Left colon (tissue), 2 donors: ENCODE data around the gene ERF. TPM values are rescaled to one million over a fixed set of nuclear protein-coding genes. Genes with fewer than 3 reads are reported as not detected.
"Not testable (repeated sequence)": the region's sequence is repeated elsewhere in the genome, so short reads cannot be mapped to it uniquely, and the experiment has no call there.

ENCODE experiments used
- ATAC-seq: fragments of 200-7000 bp; cut with Tn5 transposase; one replicate; pipeline ENCODE4 v1.9.1; 2020; ENCODE audit warnings: mild to moderate bottlenecking, moderate library complexity
- DNase-seq, 2 donors: peaks; one replicate each; pipeline ENCODE4 v3.0.0-alpha.2; 2020
- intact Hi-C, 2 donors: fragments of 100-400 bp; cut with DNase I in 1 of 2; cut with micrococcal nuclease in 1 of 2; formaldehyde crosslinking; loops; one replicate each; pipeline versions ENCODE4 v1.11.2 to v1.14.0; 2022; cut with DNase I, micrococcal nuclease
- total RNA-seq, 2 donors: library from RNA; stranded (reverse); fragmentation: NEBNext Ultra II Directional; extraction: Animal tissue kit (Norgen Biotek cat#: 25700); gene quantifications; one replicate each; pipeline ENCODE4 v1.2.1, GENCODE V29; 2021
- donor health status: DM: no; HTN: no; CAD: no.
- donor health status: DM: yes; HTN: yes; CAD: no.

The ERF gene
- total RNA-seq, 2 donors from 2014 or later, result 40.8 to 50.1 TPM

DNA sequence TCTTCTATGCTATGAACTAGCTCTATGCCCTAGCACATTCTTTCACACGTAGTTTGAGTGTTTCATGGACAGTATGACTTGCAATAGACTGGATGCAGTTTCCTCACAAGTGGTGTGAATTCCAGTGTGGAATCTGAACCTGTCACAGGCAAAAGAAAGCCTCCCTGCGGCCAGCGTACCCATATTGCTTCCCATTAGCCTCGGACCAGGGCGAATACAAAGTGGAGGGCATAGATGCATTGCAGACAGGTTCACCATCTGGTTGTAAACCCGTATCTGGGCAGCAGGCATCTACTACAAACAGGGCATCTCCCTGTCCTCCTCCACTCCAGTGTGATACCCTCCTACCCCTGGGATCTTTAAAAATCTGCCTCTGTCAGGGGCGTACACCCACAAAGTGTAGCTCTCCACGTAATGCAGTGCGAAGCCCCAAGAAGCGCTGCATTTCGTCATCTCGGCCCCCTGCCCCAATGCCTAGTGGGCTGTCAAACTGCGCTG lies 12.8 kb upstream of the ERF start:
- ATAC-seq (no peak), DNase-seq (no peak)
- intact Hi-C loops, result no loop called here

DNA sequence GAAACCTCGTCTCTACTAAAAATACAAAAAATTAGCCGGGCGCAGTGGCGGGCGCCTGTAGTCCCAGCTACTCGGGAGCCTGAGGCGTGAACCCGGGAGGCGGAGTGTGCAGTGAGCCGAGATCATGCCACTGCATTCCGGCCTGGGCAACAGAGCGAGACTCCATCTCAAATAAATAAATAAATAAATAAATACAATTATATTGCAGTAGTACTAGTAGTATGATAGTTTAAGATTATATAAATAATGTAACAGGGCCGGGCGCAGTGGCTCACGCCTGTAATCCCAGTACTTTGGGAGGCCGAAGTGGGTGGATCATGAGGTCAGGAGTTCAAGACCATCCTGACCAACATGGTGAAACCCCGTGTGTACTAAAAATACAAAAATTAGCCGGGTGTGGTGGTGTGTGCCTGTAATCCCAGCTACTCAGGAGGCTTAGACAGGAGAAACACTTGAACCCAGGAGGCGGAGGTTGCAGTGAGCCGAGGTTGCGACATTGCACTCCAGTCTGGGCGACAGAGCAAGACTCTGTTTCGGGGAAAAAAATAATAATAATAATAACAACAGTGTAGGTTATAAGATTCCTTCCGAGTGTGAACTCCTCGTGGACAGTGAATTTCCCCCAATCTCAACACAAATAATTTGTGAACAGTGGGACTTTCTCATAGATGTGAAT lies 12.1 kb upstream of the ERF start:
- peak in 1 of 2 donors; percentile 11 for DNase-seq
- ATAC-seq, intact Hi-C loops: not testable (repeated sequence)

DNA sequence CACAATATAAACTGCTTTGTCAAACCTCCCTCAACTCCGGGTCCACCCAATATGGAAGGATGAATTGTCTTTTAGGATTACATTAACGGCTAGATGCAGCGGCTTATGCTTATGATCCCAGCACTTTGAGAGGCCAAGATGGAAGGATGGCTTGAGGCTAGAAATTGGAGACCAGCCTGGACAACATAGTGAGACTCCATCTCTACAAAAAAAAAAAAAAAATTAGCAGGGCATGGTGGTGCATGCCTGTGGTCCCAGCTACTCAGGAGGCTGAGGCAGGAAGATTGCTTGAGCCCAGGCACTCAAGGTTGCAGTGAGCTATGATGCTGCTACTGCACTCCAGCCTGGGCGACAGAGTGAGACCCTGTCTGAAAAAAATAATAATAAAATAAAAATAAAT lies 11.2 kb upstream of the ERF start:
- intact Hi-C loops, DNase-seq, ATAC-seq: not testable (repeated sequence)

DNA sequence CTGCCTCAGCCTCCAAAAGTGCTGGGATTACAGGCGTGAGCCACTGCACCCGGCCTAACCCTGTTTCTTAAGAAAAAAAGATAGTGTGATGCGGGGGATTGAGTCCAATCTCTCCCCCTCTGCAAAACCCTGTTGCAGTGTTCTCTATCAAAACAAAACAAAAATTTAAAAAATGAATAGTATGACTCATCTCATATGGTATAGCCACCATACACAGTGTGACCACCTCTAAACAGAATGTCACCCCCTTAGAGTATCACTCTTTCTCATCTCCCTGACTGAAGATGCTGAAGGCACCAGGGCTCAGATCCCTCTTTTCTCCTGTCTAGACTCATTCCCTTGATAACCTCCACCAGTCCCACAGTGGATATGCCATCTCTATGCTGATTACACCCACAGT lies 6.8 kb upstream of the ERF start:
- intact Hi-C loops, result no loop called here
- ATAC-seq, result no peak

DNA sequence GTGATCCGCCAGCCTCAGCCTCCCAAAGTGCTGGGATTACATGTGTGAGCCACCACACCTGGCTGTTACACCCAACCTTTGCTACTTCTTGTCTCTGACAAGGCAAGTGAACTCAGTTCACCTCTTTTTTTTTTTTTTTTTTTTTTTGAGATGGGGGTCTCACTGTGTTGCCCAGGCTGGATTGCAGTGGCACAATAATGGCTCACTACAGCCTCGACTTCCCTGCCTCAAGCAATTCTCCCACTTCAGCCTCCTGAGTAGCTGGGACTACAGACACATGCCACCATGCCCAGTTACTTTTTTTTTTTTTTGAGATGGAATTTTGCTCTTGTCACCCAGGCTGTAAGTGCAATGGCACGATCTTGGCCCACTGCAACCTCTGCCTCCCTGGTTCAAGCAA lies 2.9 kb upstream of the ERF start:
- intact Hi-C loops, ATAC-seq, DNase-seq: not testable (repeated sequence)

More for the DNA sequence above, 6.8 kb upstream of the ERF start:
- no peak for DNase-seq

DNA sequence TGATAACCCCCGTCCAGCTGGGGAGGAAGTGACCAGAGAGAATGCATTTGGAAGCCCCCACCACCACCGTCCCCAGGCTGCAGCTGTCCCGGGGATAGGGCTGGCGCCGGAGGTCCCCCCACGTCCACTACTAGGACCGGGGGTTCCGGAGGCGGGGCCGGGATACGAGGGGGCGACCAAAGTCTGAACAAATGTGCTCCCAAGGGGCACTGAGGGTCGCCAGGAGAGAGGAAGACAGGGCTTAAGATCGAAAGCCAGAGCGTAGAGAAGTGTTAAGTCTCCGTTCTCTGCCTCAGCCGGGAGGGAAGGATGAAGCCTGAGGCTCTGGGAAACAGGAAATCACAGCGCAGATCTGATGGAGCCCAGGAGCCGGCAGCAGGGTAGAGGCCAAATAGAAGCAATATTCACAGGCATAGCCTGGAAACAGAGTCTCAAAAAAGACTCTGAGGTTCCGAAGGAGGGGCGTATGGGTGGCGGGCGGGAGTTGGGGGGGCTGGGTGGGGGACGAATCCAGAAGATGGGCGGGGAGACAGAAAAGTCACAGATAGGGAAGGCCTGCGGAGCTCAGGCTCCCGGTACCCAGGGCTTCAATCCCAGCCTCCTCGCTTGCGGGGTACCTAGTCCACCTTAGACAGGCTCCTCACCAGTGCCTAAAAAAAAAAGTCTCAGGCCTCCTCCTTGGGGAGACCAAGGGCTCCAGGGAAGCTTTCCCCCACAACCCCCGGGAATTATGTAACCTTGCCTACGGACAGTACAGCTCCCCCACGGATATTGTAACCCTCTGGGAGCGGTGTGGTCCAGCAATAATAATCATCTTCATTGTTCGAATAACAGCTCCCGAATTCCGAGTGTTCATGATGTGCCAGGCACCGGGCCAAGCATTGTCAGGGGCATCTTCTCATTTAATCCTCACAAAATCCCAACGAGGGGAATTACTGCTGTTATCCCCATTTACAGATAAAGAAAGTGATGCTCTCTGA lies 1.1 kb upstream of the ERF start:
- no peak for ATAC-seq

DNA sequence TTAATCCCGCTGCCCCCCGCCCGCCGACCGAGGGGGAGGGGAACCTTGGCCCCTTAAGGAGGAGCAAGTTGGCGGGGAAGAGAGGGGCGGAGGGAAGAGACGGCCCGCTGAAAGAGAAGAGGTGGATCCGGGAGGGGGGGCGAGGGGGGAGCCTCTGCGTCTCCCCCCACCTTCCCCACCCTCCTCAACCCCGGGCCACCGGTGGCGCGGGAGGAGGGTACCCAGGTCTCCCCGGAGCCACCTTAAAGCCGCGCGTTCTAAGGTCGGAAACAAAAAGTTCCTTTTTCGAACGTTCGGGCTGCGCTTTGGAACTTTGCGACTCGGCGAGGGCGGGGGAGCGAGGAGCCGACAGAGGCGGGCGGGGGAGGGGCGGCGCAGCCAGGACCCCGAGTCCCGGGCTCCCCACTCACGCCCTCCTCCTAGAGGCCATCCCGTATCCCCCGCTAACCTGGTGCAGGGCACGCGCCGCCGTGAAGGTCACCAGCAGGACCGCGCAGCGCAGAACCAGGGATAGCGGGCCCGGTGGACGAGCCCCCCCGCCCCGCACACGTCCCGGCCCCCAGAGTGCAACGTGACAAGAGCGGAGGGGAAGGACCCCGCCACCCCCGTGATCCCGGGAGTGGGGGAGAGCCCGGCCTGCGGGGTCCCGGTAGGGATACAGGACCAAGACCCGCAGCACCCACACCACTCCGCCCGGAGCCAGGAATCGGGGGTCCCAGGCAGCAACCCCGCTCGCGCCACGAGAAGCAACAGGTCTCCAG lies 659 bp downstream of the ERF start:
- DNase-seq (peak; percentile 78 to 88), ATAC-seq (peak; percentile 48)
- intact Hi-C loops, result no loop called here

More for the DNA sequence above, 1.1 kb upstream of the ERF start:
- intact Hi-C loops, result no loop called here
- peak in 1 of 2 donors; percentile 53 for DNase-seq

DNA sequence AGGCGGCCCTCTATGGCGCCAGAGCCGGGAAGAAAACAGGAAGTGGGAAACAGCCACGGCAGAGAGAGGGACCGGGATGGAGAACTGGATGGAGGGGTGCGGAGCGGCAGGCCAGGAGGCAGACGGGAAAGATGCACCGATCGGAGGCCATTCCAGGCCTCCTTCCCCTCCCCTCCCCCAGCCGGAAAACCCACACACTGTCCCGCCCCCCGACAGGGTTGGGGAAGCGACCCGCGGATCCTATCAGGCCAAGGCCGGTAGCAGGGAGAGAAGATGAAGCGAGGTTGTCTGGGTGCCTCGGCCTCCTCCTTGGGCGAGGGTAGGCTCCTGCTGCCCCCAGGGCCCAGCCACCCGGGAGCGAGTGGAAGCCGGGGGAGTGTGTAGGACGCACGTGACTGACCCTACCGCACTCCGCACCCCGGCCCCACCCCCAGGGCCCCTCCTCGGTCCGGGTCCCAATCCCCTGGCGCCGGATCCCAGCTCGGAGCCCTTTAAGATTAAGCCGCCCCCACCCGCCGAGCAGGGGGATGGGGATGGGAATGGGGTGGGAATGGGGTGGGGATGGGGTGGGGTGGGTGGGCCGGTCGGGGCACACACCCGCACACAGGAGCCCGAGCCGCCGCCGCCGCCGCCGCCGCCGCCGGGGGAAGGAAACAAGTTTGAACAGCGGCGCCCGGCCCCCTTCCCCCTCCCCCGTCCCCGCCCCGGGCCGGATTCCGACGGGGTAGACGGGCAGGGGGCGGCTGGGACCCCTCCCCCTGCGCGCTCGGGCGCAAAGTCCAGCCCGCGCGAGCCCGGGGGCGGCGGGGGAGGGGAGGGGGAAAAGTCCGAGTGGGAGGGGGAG lies 1.5 kb downstream of the ERF start:
- intact Hi-C loops, result no loop called here
- ATAC-seq (peak; percentile 26), DNase-seq (peak; percentile 70 to 74)

DNA sequence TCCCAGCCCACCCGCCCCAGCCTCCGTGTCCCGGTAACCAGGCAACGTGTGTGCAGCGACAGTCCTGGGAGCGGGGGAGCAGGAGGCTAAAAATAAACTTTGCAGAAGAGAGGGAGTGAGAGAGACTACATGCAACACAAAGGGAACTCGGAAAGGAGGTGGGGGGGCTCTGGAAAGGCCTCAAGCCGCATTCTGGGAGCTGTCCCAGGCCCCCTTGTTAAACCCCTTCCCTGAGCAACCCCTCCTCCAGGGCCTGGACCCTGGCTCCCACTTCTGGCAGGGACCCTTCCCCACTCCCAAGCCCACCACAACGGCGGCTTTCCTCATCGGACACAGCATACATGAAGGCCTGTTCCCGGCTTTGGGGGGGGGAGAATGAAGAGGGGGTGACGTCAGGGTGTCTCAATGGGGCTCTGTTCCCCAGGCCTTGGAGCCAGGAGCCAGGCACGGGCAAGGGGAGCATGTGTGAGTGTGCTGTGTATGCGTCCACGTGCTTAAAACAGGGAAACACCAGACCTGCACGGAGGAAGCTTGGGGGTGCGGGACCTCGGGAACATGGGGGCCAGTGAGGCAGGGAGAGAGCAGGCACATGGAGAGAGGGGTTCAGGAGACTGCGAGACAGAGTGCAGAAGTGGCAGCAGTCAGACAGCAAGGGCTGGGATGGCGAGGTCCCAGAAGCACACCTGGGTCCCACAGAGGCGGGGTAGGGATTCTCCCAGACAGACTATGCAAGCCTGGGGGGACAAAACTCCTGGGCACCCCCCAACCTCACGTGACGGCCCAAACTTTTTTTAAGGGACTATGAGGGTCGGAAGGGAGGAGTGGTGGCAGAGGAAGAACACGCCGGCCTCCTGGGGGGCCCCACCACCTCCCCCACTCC lies 2.3 kb downstream of the ERF start:
- intact Hi-C loops, result no loop called here
- ATAC-seq, result no peak
- peak in 1 of 2 donors; percentile 34 for DNase-seq

DNA sequence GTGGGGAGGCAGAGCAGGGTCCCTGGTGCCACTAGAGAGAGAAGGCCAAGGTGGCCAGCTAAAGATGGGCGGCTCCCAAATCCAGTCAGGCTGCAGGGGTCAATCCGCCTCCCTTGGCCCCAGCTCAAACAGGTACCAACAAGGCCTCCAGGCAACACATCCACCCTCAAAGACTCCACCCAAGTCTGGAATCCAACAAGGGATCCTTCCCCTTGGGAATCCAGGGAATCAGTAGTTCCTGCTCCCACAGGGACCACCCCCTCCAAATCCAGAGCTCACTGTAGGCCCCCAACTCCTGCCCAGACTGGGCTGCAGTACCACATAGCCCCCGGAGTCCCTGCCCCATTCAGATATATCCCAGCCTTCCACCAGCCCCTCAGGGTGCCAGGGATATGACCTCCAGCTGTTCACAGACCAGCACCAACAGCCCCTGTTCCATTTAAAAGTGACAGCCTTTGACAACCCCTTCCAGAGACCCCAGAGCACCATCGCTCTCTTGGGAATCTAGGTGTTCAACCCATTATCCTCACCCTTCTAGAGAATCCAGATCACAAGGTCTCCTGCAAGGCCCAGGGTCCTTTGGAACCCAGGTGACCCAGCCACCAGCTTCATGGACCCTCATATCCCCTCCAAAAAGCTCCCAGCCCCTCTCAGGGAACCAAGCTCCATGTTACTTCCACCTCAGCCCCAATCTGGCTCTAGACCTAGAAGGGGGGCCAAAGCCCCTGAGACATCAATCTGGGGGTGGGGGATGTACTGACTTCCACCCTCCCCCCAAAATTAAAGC lies 3.2 kb downstream of the ERF start:
- no peak for DNase-seq
- intact Hi-C loops, result no loop called here

DNA sequence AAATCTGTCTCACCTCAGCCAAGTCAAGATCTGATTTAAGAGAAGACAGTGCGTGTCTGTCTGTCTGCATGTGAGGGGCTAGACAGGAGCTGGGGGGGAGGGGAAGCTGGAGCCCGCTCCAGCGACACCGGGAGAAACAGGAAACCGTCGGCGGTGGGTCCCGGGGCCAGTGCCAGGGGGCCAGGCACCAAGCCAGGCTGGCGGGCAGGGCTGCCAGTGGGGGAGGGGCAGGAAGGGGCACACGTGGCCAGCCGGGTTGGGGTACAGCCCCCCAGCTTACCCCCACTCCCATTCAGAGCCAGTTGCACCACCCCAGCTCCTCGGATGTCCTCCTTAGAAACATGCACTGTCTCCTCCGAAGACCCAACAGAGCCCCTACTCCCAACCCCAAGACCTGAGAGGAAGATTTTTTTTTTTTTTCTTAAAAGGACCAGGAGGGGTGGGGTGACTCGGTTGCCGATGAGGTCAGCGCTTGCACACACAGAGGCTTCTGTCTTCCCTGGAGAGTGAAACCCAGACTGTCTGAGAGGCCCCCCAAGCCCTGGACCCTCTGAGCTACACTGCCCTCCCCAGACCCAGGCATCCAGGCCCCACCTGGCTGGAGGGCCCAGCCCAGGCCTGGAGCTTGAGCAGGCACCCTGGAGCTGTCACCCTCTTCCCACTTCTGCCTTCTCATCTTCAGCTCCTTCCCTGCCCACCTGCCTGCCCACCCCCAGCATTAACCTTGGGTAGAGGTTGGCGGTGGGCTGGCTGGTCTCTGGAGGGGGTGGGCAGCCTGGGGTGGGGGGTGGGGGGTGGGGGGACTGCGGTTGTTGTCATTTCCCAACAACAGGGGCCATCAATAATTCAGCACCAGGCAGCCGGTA lies 4.0 kb downstream of the ERF start:
- peak in 1 of 2 donors; percentile 35 for DNase-seq
- no peak for ATAC-seq
- intact Hi-C loops, result no loop called here

More for the DNA sequence above, 3.2 kb downstream of the ERF start:
- ATAC-seq, result no peak

DNA sequence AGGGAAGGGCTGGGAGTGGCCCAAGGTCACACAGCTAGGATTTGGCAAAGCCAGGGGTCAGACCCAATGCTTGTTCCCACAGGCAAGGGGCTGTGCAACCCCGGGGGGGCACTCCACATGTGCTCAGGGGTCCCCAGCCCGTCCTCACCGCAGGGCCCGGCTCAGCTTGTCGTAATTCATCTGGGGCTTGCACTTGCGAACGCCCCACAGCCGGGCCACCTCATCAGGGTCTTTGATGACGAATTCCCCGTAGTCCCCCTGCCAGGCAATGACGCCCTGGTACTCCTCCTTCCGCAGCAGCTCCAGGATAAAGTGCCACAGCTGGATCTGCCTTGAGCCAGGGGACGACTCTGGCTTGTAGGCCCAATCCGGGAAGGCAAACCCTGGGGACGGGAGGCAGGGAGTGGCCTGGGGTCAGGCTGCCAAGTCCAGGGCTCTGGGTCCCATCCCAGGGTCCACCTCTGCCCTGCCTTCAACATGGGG lies 4.7 kb downstream of the ERF start:
- ATAC-seq, result no peak
- DNase-seq, result no peak
- intact Hi-C loops, result no loop called here

DNA sequence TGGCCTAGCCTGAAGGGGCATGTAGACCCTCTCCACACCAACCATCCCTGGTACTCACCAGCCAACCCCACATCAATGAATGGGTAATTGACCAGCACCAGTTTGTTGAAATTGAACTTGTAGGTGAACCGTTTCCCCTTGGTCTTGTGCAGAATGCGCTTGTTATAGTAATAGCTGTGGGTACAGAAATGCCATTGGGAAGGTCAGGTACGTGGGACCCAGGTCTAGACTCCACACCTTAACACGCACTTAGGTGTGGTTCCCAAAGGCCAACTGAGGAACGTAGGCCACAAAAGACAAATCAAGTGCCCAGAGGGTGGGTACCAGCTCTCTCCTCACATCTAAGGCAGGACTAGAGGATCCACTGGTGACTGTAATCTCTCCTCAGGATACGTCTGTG lies 5.2 kb downstream of the ERF start:
- ATAC-seq (no peak), DNase-seq (no peak)
- intact Hi-C loops, result loop anchor here in 1 of 2 donors (5.0 kb wide), 1 partner anchor 33 kb away; no protein-coding TSS in a partner anchor

DNA sequence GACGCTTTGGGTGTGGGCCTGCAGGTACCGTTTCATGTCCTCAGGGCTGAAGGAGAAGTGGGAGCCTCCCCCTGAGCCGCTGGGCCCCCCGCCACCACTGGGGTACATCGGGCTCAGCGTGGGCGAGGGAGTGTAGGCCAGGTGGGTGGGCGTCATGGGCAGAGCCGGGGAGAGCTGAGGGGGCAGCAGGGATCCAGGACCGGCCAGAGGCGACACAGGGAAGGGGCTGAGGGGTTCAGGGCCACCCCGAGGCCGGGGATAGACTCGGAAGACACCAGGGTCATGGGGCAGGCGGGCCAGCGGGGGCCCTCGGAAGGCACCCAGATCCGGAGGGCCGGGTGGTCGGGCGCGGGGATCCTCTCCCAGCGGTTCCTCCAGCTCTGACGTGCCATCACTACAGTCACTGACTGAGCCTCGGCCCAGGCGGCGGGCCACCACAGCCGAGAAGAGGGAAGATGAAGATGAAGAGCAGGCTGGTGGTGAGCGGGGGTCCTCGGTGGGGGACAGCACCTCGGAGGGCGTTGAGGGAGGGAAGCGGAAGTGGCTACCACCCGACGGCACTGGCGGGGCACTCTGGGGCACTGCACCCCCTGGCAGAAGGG lies 5.7 kb downstream of the ERF start:
- ATAC-seq, result no peak
- DNase-seq, result no peak
- intact Hi-C loops, result loop anchor here in 1 of 2 donors (5.0 kb wide), 1 partner anchor 33 kb away; no protein-coding TSS in a partner anchor
